ENCODE data around the gene SLC6A15.

SLC6A15 gene

DNA sequence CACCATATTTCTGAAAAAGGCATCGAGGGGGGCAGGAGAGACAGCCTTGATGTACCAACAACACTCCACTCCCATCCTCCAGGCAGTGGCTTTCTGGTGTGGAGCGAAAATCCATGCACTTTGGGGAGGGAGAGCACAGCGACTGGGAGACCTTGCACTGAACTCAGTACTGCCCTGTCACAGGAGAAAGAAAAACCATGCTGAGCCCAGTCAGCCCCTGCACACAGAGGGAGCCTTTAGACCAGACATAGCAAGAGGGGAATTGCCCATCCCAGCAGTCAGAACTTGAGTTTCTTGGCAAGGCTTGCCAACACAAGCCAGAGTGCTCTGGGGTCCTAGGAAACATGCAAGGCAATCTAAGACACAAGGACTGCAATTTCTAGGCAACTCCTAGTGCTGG, 24.8 kb upstream of the SLC6A15 start:
- TF ChIP-seq, protein P1, sequence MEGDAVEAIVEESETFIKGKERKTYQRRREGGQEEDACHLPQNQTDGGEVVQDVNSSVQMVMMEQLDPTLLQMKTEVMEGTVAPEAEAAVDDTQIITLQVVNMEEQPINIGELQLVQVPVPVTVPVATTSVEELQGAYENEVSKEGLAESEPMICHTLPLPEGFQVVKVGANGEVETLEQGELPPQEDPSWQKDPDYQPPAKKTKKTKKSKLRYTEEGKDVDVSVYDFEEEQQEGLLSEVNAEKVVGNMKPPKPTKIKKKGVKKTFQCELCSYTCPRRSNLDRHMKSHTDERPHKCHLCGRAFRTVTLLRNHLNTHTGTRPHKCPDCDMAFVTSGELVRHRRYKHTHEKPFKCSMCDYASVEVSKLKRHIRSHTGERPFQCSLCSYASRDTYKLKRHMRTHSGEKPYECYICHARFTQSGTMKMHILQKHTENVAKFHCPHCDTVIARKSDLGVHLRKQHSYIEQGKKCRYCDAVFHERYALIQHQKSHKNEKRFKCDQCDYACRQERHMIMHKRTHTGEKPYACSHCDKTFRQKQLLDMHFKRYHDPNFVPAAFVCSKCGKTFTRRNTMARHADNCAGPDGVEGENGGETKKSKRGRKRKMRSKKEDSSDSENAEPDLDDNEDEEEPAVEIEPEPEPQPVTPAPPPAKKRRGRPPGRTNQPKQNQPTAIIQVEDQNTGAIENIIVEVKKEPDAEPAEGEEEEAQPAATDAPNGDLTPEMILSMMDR (IDR thresholded peaks at IDR 0.05; ENCODE audit: control extremely low read depth, extremely low read depth, low read depth, missing control alignments), result no peak
- DNase-seq (ENCODE audit: extremely low spot score), result no peak
- POLR2A ChIA-PET, result no interaction called here
- CTCF ChIA-PET, result interaction anchor here (1.4 kb wide), 1 partner anchor 11 kb away, joined by 4 read pairs; no protein-coding TSS in a partner anchor

DNA sequence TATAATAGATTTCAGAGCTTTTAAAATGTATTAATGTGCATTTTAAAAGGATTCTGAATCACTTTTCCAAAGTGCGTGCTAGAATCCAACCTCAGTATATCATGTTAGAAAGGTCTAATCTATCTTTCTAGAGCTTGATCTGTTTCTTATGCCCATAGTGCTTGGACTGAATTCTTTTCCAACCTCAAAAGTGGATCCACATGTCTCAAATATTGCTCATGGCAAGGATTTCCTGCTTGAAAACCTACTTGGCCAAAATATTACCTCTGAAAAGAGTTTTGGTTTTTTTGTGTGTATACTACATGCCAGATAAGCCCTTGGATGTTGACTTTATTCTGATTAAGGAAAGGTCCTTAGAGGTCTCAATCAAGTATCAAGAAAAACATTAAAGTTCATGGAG, 16.9 kb upstream of the SLC6A15 start:
- no peak for DNase-seq (ENCODE audit: extremely low spot score)
- ChIA-PET CTCF (interaction anchor here (0.9 kb wide), 1 partner anchor 12 kb away, joined by 4 read pairs; no protein-coding TSS in a partner anchor), POLR2A (no interaction called here)
- TF ChIP-seq, protein P1 (IDR thresholded peaks at IDR 0.05; ENCODE audit: control extremely low read depth, extremely low read depth, low read depth, missing control alignments), result no peak

DNA sequence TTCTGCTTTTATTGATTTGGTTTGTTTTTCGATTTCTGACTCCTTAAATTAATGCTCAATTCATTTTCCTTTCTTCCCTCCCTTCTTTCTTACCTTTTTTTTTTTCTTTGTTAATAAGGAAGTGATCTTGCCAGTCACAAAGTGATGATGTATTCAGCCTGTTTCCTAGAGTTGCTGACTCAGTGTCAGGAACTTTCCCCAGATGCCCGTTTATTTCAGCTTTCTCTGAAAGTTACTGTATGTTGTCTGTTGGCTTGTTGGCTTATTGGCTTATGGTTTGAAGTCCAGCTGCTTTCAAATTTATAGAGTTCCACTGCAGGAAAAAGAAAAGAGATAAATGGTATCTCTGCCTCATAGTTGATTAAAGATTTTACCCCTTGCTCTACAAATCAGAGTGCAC, 12.4 kb upstream of the SLC6A15 start:
- DNase-seq (ENCODE audit: extremely low spot score), result no peak
- TF ChIP-seq, protein P1 (IDR thresholded peaks at IDR 0.05; ENCODE audit: control extremely low read depth, extremely low read depth, low read depth, missing control alignments), result no peak
- ChIA-PET POLR2A (no interaction called here), CTCF (interaction anchor here (1.6 kb wide), 1 partner anchor 13 kb away, joined by 4 read pairs; no protein-coding TSS in a partner anchor)

DNA sequence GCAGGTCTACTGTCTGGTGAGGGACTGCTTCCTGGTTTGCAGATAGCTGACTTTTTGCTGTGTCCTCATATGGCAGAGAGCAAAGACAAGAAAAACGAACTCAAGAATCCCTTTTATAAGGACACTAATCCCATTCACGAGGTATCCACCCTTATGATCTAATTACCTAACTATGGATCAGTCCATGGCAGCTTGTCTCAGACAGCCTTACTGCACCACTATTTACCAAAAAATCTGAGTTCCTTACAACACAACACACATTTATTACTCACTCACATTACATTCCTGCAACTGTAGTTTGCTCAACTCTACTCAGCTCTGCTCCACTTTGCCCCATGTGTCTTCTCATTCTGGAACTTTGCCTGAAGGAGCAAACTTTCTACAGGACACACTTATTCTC, 10.1 kb upstream of the SLC6A15 start:
- ChIA-PET CTCF (interaction anchor here (0.9 to 1.7 kb wide), 2 partner anchors 9 to 106 kb away, joined by 3 to 4 read pairs; no protein-coding TSS in a partner anchor), POLR2A (no interaction called here)
- TF ChIP-seq, protein P1 (IDR thresholded peaks at IDR 0.05; ENCODE audit: control extremely low read depth, extremely low read depth, low read depth, missing control alignments), result no peak
- DNase-seq (ENCODE audit: extremely low spot score), result no peak

DNA sequence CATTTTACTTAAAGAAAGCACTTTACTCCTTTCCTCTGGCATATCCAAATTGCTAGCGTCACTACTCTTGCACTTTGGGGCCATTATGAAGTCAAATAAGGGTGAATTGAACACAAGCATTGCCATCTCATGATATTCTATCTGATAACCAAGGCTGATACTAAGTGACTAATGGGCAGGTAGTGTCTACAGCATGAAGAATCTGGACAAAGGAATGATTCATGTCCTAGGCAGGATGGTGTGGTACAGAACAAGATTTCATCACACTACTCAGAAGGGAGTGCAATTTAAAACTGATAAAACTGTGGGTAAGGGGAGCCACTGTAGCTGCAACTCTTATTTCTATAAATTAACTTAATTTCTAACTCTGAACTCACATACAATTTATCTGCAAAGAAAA, 7.7 kb upstream of the SLC6A15 start:
- no peak for DNase-seq (ENCODE audit: extremely low spot score)
- POLR2A ChIA-PET, result no interaction called here
- CTCF ChIA-PET, result interaction anchor here (1.1 to 1.2 kb wide), 2 partner anchors 11 to 21 kb away, joined by 3 read pairs; no protein-coding TSS in a partner anchor
- TF ChIP-seq, protein P1 (IDR thresholded peaks at IDR 0.05; ENCODE audit: control extremely low read depth, extremely low read depth, low read depth, missing control alignments), result no peak

DNA sequence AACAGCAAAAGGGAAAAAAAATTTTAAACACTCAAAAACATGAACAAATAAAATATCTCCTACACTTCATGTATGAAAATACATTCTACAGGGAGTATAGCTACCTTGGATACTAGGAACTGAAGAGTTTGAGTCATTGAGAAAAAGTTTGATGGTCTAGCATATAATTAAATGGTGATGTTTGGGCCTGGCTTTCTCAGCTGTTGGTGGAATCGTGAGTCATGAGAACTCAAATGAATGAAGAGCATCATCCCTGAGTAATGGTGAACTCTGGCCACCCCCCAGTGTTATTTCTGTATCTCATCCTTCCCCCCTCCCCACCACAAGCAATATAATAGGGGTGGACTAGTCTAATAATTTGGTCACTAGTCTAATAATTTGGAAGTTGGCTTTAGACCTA, 6.7 kb upstream of the SLC6A15 start:
- ChIA-PET POLR2A (no interaction called here), CTCF (no interaction called here)
- TF ChIP-seq, protein P1 (IDR thresholded peaks at IDR 0.05; ENCODE audit: control extremely low read depth, extremely low read depth, low read depth, missing control alignments), result no peak
- DNase-seq (ENCODE audit: extremely low spot score), result no peak

DNA sequence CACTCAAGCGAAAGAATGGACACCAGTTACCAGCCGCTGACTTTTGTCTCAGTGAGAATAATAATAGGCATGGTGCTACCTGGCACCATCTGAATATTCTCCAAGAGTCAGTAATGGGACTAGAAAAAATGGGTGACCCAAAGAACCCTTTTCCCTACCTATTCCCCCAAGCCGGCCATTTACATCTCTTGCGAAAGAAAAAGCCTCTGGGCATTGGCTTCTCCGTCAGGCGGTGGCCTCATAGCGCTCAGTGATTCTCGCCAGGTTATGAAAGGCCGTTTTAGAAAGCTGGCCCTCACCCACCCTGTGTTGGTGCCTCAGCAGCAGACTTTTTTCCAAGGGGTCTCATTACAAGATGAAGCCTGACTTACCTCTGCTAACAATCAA, 523 bp upstream of the SLC6A15 start:
- ChIA-PET POLR2A (no interaction called here), CTCF (no interaction called here)
- no peak for DNase-seq (ENCODE audit: extremely low spot score)
- TF ChIP-seq, protein P1 (IDR thresholded peaks at IDR 0.05; ENCODE audit: control extremely low read depth, extremely low read depth, low read depth, missing control alignments), result no peak
